Measurements from ENCODE around the gene ARHGAP25.
A peak's percentile ranks its signal among the peaks of the same experiment; 100 is the strongest.

ARHGAP25 gene

GRCh38 chr2:68720665-68721064 lies 13.9 kb upstream of the ARHGAP25 start:
- no peak for DNase-seq (ENCODE audit: low spot score)

- DNase-seq (ENCODE audit: low spot score) = peak; percentile 79
These were observed 13.0 kb upstream of the ARHGAP25 start for GRCh38 chr2:68721482-68722101.

GRCh38 chr2:68722712-68723111 lies 11.9 kb upstream of the ARHGAP25 start:
- DNase-seq (ENCODE audit: low spot score) = no peak

- DNase-seq (ENCODE audit: low spot score) = no peak
These were observed 11.4 kb upstream of the ARHGAP25 start for GRCh38 chr2:68723181-68723580.

GRCh38 chr2:68726100-68726499 lies 8.5 kb upstream of the ARHGAP25 start:
- no peak for DNase-seq (ENCODE audit: low spot score)

- DNase-seq (ENCODE audit: low spot score) = no peak
These were observed 7.8 kb upstream of the ARHGAP25 start for GRCh38 chr2:68726608-68727367.

- DNase-seq (ENCODE audit: low spot score) = no peak
These were observed 6.8 kb upstream of the ARHGAP25 start for GRCh38 chr2:68727683-68728375.

GRCh38 chr2:68730828-68731227 lies 3.8 kb upstream of the ARHGAP25 start:
- DNase-seq (ENCODE audit: low spot score) = peak; percentile 38

- no peak for DNase-seq (ENCODE audit: low spot score)
These were observed 2.3 kb upstream of the ARHGAP25 start for GRCh38 chr2:68732036-68732932.

GRCh38 chr2:68733365-68733764 lies 1.2 kb upstream of the ARHGAP25 start:
- DNase-seq (ENCODE audit: low spot score) = no peak

- DNase-seq (ENCODE audit: low spot score) = no peak
These were observed 435 bp upstream of the ARHGAP25 start for GRCh38 chr2:68734176-68734575.

- DNase-seq (ENCODE audit: low spot score) = no peak
These were observed 1.5 kb downstream of the ARHGAP25 start for GRCh38 chr2:68736086-68736485.

GRCh38 chr2:68737711-68738110 lies 3.1 kb downstream of the ARHGAP25 start:
- DNase-seq (ENCODE audit: low spot score) = no peak

GRCh38 chr2:68738906-68739594 lies 4.4 kb downstream of the ARHGAP25 start:
- DNase-seq (ENCODE audit: low spot score) = no peak

- no peak for DNase-seq (ENCODE audit: low spot score)
These were observed 5.2 kb downstream of the ARHGAP25 start for GRCh38 chr2:68739595-68740399.

GRCh38 chr2:68740400-68740914 lies 5.8 kb downstream of the ARHGAP25 start:
- no peak for DNase-seq (ENCODE audit: low spot score)

GRCh38 chr2:68741238-68741637 lies 6.6 kb downstream of the ARHGAP25 start:
- DNase-seq (ENCODE audit: low spot score) = no peak

- DNase-seq (ENCODE audit: low spot score) = no peak
These were observed 7.2 kb downstream of the ARHGAP25 start for GRCh38 chr2:68741805-68742306.

- DNase-seq (ENCODE audit: low spot score) = no peak
These were observed 8.2 kb downstream of the ARHGAP25 start for GRCh38 chr2:68742626-68743415.

All from LoVo (cell line).